OCI-LY7 (cell line): ENCODE results near the gene MUC3A.

Experiments used
- EZH2phosphoT487 ChIP-seq: fragments of 200-600 bp; sonication (generic); IDR thresholded peaks from 2 replicates; pipeline ENCODE4 v1.6.1; 2018; ENCODE audit warnings: low read depth, borderline replicate concordance, mild to moderate bottlenecking, mixed run types, antibody characterized with exemption, low read length, moderate library complexity, mixed read lengths
- TF ChIP-seq, protein P1 (sequence below): fragments of 200-600 bp; sonication (generic); conservative IDR thresholded peaks from 2 replicates; pipeline ENCODE4 v1.5.1; 2014; ENCODE audit warnings: mild to moderate bottlenecking, antibody characterized with exemption, low read length, moderate library complexity, mixed read lengths

DNA sequence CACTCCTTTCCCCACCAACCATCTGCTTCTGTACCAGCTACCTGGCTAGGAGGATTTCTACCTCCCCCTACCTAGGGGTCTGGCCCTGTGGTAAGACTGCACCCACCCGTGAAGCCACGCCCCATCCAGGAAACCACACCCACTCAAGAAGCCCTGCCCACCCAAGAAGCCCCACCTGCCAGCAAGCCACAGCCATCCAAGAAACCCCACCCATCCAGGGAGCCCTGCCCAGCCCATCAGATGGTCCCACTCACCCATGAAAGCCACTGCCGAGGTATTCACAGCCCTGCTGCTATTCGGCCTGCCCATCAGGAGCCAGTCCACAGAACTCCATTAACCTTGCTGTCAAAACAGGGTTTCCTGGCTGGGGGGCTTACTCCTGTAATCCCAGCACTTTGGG, 15.6 kb upstream of the MUC3A start:
- TF ChIP-seq, protein P1, sequence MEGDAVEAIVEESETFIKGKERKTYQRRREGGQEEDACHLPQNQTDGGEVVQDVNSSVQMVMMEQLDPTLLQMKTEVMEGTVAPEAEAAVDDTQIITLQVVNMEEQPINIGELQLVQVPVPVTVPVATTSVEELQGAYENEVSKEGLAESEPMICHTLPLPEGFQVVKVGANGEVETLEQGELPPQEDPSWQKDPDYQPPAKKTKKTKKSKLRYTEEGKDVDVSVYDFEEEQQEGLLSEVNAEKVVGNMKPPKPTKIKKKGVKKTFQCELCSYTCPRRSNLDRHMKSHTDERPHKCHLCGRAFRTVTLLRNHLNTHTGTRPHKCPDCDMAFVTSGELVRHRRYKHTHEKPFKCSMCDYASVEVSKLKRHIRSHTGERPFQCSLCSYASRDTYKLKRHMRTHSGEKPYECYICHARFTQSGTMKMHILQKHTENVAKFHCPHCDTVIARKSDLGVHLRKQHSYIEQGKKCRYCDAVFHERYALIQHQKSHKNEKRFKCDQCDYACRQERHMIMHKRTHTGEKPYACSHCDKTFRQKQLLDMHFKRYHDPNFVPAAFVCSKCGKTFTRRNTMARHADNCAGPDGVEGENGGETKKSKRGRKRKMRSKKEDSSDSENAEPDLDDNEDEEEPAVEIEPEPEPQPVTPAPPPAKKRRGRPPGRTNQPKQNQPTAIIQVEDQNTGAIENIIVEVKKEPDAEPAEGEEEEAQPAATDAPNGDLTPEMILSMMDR = no peak
- TF ChIP-seq EZH2phosphoT487 = no peak
